GM18511 (cell line): ENCODE measurements around the gene ROBO3.

Experiments
- ATAC-seq: cut with Tn5 transposase; IDR thresholded peaks from one replicate; pipeline ENCODE4 v1.9.1; 2021; ENCODE audit warnings: mild to moderate bottlenecking, moderate library complexity; ENCODE audit not compliant: unreplicated experiment

The ROBO3 gene

DNA sequence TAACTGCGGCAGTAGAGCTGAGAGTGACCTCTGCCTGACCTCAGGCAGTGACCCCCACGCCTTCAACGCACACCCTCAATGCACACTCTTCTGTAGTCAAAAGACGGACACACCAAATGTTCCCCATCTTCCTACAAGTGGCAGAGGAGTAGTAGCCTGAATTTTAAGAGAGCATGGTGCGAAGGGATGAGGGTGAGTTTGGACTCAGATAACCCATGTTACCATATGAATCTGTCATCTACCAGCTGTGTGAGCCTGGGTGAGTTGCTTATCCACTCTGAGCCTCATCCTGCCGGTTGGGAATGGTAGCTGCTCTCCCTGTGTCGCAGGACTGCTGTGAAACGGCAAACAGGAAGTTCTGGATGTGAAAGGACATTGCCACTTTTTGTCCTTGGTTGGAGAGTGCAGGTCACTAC lies 20.6 kb upstream of the ROBO3 start:
- no peak for ATAC-seq

DNA sequence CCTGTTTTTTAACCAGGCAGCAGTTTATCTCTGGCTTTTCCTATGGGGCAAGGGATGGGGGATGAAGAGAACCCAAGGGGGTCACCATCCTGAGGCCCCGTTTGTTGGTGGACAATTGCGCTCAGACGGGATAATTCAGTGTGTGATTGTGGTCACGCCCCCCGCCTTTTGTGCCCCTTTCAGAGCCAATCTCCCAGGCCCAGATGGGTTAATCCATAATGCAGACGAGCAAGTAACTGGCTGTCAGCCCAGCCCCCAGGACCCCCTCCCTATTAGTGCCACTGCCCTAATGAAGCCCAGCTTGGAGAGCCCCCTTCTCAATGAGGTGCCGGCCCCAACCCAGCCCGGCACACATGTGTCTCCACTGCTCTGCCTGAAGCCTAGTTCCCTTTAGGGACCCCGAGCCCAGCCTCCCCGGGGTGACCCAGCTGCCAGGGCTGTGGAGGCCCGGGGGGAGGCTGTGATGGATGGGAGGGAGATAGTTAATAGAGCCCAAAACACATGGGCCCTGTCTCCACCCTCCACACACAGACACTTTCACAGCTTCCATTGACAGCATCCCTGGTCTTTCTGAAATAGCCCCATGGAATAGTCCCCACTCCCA lies 19.1 kb upstream of the ROBO3 start:
- no peak for ATAC-seq

DNA sequence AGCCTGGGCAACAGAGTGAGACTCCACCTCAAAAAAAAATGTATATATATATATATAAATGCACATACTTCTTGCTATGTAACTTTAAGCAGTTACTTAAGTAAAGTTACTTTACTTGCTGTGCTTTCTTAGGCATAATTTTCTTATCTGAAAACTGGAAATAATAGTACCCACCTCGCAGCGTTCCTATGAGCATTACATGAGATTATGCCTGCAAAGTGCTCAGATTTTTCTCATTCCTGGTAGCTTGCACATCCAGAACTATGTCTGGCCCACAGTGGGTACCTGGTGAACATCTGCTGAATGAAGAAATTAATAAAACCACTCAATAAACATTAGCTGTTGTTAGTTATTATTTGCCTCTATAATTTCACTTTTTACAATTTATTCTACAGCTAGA lies 6.1 kb upstream of the ROBO3 start:
- no peak for ATAC-seq

GRCh38 chr11:124861670-124862069 lies 3.6 kb upstream of the ROBO3 start:
- ATAC-seq, result no peak

DNA sequence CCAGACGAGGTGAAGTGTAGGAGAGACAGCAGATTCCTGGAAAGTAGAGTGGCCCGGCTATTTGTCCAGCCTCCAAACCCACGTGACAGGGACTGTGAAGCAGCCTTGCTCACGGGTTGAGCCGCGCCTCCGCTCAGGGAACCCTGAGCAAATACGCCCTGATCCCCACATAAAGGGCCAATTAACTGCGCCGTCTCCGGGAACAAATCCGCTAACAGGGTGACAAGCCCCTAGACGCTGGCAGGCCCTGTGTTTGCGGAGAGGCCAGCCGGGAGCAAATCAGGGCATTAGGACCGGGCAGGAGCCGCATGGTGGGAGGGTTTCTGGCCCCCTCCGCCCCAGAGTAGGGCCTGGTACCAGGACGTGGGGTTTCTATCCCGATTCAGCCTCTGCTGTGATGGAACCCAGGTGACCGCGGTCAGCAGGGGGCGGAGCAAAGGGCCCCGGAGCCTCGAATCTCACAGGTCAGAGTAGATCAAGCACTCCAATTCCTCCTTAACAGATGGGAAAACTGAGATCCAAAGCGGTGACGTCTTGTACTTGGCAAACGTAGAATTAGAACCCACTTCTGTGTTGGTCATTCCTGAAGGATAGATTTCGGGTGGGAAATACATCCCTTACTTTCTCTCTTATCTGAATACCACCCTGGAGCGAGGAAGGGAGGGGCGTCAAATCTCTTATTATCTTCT lies 2.0 kb upstream of the ROBO3 start:
- ATAC-seq, result no peak

DNA sequence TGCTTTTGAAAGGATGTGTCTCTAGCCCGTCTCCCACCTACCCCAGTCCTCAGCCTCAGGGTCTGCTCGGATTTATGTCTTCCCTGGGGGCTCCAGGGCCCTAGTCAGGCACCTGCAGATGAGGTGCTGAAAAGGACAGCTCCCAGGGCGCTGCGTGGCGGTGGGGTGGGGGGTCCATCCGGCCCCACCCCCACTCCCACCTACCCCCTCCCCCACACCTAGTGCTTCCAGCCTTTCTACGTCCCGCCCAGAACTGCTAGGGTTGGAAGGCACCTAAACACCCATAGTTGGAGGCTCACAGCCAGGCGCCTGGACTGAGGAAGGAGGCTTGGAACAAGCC lies 1.4 kb upstream of the ROBO3 start:
- no peak for ATAC-seq

DNA sequence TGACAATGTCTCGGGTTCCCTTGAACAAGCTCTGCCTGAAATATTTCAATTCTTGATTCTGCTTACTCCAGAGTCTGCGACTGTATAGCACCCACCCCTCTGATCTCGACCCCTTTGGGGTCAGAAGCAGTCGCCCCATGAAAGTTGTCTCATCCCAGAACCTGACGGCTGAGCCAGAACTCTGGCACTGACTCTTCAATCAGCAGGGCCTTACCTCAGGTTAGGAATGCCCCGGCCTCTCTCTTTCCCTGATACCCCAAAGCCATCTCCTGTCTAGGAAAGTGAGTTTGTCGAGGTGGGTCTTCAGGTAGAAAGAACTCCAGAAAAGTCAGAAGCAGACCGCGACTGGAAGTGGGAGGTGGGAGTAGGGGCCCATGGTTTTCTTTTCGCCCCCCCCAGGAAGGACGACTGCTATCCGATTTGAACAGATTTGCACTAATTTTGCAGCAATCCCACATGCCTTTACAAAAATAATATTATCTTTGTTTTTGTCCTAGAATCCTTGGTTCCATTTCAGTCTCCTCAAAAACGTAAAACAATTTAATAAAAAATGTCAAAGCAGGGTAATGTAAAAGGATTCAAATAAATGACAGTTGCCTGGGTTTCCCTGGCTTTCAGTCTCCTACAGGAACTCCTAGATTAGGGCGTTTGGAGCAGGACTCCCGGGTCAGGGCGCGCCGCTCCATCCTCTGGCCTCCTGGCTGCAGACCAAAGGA lies 898 bp upstream of the ROBO3 start:
- no peak for ATAC-seq

DNA sequence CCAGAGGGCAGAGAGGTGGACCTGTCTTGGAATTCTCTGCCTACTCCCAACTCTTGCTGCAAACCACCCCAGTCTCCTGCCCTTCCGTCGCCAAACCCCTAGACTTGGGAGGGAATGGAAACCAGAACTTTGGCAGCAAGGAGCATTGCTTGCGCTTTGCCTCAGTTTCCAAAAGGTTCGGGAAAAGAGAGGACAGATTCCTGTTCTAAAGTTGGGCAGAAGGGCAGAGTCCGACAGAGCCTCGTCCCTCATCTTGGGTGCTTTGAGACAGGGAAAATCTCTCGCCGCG lies 396 bp upstream of the ROBO3 start:
- ATAC-seq, result no peak

DNA sequence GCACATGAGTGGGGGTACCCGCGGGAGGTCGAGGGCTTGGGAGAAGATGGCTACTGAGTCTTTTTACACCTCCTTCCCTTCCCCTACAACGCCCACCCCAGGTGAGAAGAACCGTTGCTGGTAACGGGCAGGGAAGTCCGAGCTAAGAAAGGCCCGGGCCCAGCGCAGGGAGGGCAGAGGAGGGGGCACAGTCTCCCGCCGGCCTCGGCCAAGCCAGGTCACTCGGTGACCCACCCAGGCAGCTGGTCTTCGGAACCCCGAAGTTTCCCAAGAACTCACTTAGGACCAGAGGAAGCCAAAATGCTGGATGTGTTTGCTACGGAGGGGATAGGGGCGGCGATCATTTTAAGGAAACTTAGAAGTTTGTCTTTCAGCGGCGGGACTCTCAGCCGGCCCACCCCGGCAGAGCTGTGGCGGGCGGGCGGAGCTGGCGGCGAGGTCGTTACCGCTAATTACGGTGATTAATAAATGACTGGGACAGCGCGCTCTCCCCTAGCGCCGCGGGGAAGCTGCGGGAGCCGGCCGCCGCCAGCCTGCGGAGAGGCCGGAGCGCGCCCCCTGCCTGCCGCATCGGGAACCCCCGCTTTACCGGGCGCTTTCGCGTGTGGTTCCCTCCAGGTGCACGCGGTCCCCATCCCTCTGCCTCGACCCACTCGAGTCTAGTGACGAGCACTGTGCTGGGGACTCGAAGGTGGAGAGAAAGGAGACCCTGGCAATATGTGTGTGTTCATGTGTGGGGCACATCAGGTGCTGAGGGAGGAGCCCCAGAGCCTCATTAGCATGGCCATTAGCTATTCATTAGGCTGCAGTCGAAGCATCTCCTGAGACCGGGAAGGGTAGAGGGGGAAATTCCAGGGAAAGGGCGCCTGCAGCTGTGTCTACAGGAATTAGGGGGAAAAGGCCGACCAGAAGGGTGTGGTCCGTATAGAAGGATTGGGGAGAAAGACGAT lies 945 bp downstream of the ROBO3 start:
- ATAC-seq, result no peak

- no peak for ATAC-seq
Measured at GRCh38 chr11:124867700-124868099, 2.5 kb downstream of the ROBO3 start.

GRCh38 chr11:124868331-124869274 lies 3.4 kb downstream of the ROBO3 start:
- ATAC-seq, result no peak

- ATAC-seq, result no peak
Measured at GRCh38 chr11:124869331-124869730, 4.1 kb downstream of the ROBO3 start.

DNA sequence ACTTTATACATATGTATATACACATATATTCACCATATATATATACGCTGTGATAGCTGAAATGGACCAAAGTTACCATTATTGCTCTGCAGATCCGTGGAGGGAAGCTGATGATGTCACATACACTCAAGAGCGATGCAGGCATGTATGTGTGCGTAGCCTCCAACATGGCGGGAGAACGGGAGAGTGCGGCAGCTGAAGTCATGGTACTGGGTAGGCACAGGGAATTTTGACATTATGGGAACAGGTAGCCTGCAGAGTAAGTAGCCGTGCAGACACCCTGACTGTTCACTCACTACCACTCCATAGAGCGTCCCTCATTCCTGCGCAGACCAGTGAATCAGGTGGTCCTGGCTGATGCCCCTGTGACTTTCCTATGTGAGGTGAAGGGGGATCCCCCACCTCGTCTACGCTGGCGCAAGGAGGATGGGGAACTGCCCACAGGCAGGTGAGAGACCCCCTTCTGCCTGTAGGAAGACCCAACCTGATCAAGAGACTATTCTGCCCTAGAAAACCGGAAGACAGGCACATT lies 4.7 kb downstream of the ROBO3 start:
- ATAC-seq, result no peak

DNA sequence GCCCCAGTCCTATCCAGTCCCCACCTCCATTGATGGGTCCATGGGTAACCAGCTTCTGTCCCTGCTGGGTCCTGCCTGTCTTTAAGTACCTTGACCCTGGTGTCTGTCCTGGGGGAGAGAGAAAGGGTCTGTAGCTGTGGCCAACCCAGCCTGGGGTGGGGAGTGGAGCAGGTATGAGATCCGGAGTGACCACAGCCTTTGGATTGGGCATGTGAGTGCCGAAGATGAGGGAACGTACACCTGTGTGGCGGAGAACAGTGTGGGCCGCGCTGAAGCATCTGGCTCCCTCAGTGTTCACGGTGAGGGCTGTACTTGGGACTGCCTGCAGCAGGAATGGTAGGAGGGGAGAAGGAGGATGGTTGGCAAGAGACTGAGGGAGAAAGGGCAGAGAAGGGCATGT lies 5.2 kb downstream of the ROBO3 start:
- ATAC-seq, result no peak

DNA sequence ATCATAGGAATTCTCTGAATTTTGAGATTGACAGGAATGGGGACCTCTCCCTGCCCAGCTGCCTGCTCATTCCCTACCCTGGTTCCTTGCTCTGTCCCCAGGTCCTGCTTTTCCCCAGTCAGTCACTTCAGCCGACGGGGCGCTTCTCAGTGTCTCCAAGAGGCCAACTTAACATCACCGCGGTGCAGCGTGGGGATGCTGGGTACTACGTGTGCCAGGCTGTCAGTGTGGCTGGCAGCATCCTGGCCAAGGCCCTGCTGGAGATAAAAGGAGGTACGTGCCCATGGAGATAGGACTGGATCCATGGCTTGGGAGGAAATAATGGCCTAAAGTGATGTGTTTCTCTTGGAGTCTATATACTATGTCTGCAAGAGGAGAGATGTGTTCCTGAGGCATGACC lies 7.0 kb downstream of the ROBO3 start:
- ATAC-seq, result no peak

- no peak for ATAC-seq
Measured at GRCh38 chr11:124872741-124873140, 7.5 kb downstream of the ROBO3 start.

- ATAC-seq, result no peak
Measured at GRCh38 chr11:124873951-124874350, 8.7 kb downstream of the ROBO3 start.

GRCh38 chr11:124874571-124875255 lies 9.5 kb downstream of the ROBO3 start:
- no peak for ATAC-seq

GRCh38 chr11:124875401-124875800 lies 10.2 kb downstream of the ROBO3 start:
- ATAC-seq, result no peak
